ENCODE measurements around the gene CSNK1G2.

The CSNK1G2 gene

GRCh38 chr19:1918975-1919374 is 22.0 kb upstream of the CSNK1G2 start:
- DNase-seq (ENCODE audit: low read depth): no peak

GRCh38 chr19:1920644-1921043 is 20.3 kb upstream of the CSNK1G2 start:
- DNase-seq (ENCODE audit: low read depth): no peak

DNA sequence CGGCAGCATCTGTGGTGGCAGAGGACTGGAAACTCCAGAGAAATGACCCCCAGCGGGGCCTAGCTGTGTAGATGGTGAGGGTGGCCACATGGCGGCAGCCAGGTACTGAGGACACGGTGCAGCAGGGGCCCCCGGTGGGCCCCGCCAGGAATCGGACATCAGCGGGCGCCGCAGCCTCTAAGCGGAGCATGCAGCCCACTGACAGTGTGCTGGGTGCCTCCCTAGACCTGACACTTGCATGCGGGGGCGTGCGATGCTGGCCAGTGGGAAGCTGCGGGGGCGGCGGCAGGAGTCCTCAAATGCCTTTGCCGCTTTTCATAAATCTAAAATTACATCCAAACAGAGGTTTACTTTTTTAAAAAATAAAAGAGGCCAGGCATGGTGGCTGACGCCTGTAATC is 19.6 kb upstream of the CSNK1G2 start:
- DNase-seq (ENCODE audit: low read depth): no peak

- DNase-seq (ENCODE audit: low read depth): no peak
Measured at GRCh38 chr19:1921825-1922224, 19.1 kb upstream of the CSNK1G2 start.

GRCh38 chr19:1922803-1923202 is 18.2 kb upstream of the CSNK1G2 start:
- no peak for DNase-seq (ENCODE audit: low read depth)

DNA sequence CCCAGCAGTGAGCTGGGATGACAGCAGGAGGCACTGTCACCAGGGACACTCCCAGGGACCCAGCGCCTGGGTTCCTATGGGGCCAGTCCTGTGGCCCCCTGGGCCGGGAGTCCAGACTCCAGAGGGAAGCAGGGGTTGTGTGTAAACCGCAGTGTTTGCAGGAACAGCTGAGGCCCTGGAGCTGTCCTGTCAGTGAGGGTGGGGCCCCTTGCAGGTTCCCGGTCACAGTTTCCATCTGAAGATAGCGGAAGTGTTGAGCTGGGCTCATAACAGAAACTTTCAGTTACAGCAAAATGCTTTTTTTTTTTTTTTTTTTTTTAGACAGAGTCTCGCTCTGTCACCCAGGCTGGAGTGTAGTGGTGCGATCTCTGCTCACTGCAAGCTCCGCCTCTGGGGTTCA is 17.7 kb upstream of the CSNK1G2 start:
- DNase-seq (ENCODE audit: low read depth): no peak

DNA sequence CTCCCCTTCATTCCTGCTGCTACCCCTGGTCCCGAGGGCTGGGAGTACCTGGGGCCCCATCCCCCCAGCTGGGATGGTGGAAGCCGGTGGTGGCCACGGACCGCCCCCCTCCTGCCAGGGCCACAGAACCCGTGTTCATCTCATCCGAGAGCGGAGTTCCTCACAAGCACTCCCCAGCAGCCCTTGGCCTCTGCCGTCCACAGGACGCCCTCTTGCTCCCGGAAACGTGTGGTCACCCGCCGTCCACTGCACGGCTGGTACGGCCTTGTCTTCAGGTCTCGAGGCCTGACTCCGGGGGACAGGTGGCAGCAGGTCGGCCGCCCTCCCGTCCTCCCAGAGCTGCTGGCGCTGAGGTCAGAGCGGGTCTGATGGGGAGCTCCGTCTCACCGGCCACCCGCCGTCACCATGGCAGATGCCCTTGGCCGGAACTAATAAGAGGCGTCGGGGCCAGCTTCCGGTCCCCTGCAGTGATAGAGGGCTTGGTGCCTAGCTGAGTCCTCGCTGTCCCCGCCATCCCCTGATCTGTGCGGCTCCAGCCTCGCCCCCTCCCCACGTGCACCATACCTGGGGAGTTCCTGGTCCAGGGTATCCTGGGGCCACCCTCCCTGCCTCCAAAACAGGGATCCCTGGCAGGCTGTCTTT is 16.5 kb upstream of the CSNK1G2 start:
- no peak for DNase-seq (ENCODE audit: low read depth)

GRCh38 chr19:1925544-1925943 is 15.4 kb upstream of the CSNK1G2 start:
- no peak for DNase-seq (ENCODE audit: low read depth)

DNA sequence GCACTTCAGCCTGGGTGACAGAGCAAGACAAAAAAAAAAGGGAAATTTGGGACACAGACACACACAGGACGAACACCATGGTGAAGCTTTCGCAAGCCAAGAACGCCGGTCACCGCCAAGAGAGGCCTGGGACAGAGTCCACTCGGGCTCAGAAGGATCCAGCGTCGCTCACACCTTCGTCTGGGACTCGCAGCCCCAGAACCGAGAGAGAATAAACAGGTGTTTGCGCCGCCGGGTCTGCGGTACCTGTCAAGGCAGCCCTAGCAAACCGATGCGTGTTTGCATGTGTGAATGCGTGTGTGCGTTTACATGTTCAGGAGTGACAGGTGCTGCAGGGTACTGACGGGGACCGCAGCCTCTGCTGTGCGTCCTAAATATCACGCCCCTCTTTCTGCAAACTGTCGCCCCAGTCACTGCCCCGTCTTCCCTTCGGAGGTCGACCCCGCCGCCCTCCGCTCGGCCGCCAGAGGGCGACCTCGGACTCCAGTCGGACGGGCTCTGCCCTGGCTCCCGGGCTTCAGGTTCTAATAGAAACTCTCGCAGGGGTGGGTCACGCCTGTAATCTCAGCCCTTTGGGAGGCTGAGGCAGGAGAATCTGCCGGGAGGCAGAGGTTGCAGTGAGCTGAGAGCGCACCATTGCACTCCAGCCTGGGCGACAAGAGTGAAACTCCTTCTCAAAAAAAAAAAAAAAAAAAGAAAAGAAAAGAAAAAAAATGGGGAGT is 11.8 kb upstream of the CSNK1G2 start:
- DNase-seq (ENCODE audit: low read depth): peak; percentile 63

DNA sequence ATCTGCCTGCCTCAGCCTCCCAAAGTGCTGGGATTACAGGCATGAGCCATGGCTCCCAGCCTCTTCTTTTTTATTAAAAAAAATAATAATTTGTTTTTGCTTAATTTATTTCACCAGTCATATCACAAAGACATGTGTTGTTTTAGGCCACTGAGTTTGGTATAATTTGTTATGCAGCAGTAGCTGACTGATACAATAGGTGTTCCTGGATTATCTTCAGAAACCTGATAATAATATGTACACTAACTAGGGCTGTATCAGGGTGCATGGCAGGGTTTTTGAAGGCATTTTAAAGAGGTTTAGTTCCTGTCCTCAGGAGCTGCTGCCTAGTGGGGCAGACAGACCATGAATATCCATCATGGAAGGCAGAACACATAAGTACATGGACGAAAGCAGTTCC is 9.5 kb upstream of the CSNK1G2 start:
- no peak for DNase-seq (ENCODE audit: low read depth)

DNA sequence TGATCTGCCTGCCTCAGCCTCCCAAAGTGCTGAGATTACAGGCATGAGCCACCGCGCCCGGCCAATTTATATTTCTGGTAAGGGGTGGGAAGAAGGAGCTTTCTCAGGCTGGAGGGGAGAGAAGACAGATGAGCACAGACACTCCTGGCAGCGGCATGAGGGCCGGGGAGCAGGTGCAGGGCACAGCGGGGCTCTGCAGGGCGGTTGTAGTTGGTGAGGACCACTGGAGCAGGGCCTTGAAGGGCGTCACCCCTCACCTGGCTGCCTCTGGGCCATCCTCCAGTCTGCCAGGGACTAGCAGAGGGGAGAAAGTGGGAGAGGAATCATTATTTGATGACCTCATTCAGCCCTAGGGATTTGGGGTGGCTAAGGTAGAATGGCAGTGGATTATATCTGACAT is 8.6 kb upstream of the CSNK1G2 start:
- no peak for DNase-seq (ENCODE audit: low read depth)

- no peak for DNase-seq (ENCODE audit: low read depth)
Measured at GRCh38 chr19:1933244-1933643, 7.7 kb upstream of the CSNK1G2 start.

- no peak for DNase-seq (ENCODE audit: low read depth)
Measured at GRCh38 chr19:1933942-1934341, 7.0 kb upstream of the CSNK1G2 start.

GRCh38 chr19:1935484-1936208 is 5.3 kb upstream of the CSNK1G2 start:
- no peak for DNase-seq (ENCODE audit: low read depth)

DNA sequence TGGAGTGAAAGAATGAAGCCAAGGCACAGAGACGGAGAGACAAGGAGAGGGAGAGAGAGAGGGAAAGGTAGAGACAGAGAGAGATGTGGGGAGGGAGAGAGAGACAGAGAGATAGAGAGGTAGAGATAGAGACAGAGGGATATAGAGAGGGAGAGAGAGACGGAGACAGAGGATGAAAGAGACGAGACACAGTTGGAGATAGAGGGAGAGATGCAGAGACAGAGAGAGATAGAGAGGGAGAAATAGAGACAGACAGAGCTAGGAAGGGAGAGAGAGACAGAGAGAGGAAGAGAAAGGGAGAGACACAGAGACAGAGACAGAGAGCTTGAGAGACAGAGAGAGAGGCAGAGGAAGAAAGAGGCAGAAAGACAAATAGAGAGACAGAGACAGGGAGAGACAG is 4.5 kb upstream of the CSNK1G2 start:
- DNase-seq (ENCODE audit: low read depth): no peak

DNA sequence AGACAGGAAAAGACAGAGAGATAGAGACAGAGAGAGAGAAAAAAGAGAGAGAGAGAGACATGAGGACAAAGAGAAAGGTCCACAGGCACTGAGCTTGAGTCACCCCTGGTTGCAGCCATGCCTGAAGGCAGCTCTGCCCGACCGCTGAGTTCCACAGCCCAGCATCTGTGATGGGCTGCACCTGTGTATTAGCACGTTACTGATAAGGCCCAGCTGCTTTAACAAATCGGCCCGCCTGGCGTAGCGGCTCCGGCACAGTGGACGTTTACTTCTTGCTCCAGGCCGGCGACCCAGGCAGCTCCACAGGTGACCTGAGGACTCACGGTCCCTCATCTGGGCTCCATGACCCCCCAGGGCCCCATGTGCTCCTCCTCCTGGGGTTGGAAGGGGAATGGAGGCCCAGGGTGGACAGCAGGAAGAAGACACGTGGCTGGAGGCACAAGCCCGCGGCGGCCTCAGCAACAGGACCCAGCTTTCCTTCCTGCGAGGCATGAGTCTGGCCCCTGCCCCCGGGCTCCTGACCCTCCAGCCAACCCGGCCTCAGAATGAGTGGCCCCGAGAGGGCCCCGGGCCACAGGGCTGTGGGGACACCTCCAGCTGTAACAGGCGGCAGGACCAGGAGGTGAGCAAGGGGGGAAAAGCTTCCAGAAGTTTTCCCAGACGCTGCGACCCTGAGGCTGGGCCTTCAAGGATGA is 3.9 kb upstream of the CSNK1G2 start:
- DNase-seq (ENCODE audit: low read depth): no peak

DNA sequence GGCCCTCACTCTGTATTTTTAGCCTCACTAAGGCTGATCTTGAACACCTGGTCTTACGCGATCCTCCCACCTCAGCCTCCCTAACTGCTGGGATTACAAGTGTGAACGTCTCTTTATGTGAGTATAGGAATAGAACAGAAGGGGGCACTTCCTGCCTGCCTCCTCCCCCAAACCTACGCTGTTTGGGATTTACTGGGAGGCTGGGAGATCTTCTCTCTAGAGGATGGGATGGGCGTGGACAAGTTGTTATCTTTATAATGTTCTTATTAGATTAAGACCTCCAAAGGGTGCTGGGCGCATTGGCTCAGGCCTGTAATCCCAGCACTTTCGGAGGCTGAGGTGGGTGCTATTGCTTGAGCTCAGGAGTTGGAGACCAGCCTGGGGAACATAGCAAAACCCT is 2.9 kb upstream of the CSNK1G2 start:
- DNase-seq (ENCODE audit: low read depth): no peak

GRCh38 chr19:1942078-1942933 is 1.3 kb downstream of the CSNK1G2 start:
- peak; percentile 50 for DNase-seq (ENCODE audit: low read depth)

DNA sequence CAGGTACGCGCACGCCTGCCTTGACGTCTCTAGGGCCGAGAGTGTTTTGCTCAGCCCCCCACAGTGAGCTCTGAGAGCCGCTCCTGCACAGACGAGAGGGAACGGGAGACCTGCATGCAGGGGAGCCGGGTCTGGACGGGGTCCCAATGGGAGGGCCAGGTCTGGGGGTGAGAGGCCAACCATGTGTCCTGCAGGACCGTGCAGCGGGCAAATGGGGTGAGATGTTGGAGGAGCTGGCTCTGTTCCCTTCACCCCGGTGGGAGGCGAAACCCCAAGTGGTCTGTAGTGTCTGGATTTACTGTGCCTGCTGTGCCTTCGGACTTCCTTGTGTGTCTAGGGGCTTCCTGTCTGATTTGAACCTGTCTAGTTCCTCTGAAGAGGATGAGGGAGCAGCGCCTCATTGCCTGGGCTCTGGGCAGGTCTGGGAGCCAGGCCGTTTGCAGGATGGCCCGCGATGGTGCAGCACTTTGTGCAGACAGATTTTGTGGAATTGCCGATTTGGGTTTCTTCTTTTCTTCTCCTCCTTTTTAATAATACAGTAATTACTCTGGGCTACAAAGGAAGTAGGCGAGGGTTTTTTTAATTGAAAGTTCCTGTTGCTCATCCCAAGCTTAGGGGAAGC is 2.1 kb downstream of the CSNK1G2 start:
- DNase-seq (ENCODE audit: low read depth): no peak

DNA sequence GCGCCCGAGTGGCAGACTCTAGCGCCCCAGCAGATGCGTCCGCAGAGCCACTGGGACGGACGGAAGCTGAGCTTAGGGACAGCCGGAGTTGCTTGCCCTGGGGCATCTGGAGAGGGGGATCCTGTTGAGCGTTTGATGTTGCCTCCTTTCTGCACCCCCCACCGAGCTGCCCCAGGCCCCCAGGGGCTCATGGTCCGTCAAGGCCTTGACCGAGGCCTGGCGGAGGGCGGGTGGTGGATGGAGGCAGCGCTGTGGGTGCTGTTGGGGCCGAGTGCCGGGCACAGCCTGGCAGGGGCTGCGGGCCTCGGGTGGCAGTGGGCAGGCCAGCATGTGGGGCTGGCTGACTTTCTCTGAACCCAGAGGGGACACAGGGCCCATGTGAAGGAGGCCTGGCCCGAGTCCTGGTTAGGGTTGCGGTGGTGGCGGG is 2.7 kb downstream of the CSNK1G2 start:
- DNase-seq (ENCODE audit: low read depth): no peak

Data from stimulated activated CD8-positive, alpha-beta memory T cell treated with anti-CD3 and anti-CD28 coated beads, Interleukin-7, amount 100 ng/mL, for 24 hours (primary cell).